Liver (tissue), 2 donors: ENCODE results near the gene SUPT6H.

Experiments used
- YY1 ChIP-seq: IDR thresholded peaks from 2 replicates; pipeline ENCODE4 v1.6.1; 2016; ENCODE audit warnings: antibody characterized with exemption, mild to moderate bottlenecking
- TF ChIP-seq, protein P1 (sequence below): fragments of 150-350 bp; IDR thresholded peaks from 2 replicates; pipeline ENCODE4 v1.5.1; 2017; ENCODE audit warnings: improper control_type of control experiment, low read depth, low read length; ENCODE audit not compliant: missing input control
- TF ChIP-seq, protein P2 (sequence below): IDR thresholded peaks from 2 replicates; pipeline ENCODE4 v1.6.1; 2016; ENCODE audit warnings: antibody characterized with exemption
- TF ChIP-seq, protein P3 (sequence below): IDR thresholded peaks from 2 replicates; pipeline ENCODE4 v1.6.1; 2016; ENCODE audit warnings: antibody characterized with exemption
- TF ChIP-seq, protein P4 (sequence below): IDR thresholded peaks from 2 replicates; pipeline ENCODE4 v1.6.1; 2016; ENCODE audit warnings: antibody characterized with exemption, mild to moderate bottlenecking
- donor health status: healthy.

DNA sequence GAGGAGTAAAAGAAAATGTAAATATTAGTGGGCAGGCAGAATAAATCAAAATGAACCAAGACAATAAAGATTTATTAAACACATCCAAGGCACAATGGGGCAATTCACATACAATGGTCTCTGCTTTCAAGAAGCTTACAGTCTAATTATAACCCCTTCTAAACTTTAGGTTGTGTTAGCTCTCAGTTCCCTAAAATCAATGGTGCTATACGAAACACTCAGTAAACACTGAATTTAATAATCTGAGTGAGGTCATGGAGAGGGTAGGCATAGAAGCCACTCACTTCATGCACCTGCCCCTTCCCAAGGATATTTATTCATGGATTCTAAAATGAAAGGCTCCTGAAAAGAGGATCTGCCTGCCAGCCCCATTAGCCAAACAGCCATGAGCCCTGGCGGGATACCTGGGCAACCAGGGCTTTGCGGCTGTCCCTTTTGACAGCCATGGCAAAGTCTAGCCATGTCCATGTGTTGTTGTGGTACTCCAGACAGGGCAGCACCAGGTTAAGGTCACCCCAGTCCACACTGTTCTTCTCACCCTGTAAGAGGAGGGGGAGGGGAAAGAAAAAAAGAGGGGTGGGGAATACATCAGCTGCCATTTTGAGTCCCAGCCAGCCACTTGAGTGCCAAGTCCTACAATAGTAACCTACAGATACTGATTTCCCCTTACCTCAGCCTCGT, 46.6 kb upstream of the SUPT6H start:
- TF ChIP-seq, protein P1, sequence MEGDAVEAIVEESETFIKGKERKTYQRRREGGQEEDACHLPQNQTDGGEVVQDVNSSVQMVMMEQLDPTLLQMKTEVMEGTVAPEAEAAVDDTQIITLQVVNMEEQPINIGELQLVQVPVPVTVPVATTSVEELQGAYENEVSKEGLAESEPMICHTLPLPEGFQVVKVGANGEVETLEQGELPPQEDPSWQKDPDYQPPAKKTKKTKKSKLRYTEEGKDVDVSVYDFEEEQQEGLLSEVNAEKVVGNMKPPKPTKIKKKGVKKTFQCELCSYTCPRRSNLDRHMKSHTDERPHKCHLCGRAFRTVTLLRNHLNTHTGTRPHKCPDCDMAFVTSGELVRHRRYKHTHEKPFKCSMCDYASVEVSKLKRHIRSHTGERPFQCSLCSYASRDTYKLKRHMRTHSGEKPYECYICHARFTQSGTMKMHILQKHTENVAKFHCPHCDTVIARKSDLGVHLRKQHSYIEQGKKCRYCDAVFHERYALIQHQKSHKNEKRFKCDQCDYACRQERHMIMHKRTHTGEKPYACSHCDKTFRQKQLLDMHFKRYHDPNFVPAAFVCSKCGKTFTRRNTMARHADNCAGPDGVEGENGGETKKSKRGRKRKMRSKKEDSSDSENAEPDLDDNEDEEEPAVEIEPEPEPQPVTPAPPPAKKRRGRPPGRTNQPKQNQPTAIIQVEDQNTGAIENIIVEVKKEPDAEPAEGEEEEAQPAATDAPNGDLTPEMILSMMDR, result no peak
- TF ChIP-seq, protein P2, sequence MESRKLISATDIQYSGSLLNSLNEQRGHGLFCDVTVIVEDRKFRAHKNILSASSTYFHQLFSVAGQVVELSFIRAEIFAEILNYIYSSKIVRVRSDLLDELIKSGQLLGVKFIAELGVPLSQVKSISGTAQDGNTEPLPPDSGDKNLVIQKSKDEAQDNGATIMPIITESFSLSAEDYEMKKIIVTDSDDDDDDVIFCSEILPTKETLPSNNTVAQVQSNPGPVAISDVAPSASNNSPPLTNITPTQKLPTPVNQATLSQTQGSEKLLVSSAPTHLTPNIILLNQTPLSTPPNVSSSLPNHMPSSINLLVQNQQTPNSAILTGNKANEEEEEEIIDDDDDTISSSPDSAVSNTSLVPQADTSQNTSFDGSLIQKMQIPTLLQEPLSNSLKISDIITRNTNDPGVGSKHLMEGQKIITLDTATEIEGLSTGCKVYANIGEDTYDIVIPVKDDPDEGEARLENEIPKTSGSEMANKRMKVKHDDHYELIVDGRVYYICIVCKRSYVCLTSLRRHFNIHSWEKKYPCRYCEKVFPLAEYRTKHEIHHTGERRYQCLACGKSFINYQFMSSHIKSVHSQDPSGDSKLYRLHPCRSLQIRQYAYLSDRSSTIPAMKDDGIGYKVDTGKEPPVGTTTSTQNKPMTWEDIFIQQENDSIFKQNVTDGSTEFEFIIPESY, result no peak
- TF ChIP-seq, protein P3, sequence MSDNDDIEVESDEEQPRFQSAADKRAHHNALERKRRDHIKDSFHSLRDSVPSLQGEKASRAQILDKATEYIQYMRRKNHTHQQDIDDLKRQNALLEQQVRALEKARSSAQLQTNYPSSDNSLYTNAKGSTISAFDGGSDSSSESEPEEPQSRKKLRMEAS, result no peak
- TF ChIP-seq YY1, result no peak
- TF ChIP-seq, protein P4, sequence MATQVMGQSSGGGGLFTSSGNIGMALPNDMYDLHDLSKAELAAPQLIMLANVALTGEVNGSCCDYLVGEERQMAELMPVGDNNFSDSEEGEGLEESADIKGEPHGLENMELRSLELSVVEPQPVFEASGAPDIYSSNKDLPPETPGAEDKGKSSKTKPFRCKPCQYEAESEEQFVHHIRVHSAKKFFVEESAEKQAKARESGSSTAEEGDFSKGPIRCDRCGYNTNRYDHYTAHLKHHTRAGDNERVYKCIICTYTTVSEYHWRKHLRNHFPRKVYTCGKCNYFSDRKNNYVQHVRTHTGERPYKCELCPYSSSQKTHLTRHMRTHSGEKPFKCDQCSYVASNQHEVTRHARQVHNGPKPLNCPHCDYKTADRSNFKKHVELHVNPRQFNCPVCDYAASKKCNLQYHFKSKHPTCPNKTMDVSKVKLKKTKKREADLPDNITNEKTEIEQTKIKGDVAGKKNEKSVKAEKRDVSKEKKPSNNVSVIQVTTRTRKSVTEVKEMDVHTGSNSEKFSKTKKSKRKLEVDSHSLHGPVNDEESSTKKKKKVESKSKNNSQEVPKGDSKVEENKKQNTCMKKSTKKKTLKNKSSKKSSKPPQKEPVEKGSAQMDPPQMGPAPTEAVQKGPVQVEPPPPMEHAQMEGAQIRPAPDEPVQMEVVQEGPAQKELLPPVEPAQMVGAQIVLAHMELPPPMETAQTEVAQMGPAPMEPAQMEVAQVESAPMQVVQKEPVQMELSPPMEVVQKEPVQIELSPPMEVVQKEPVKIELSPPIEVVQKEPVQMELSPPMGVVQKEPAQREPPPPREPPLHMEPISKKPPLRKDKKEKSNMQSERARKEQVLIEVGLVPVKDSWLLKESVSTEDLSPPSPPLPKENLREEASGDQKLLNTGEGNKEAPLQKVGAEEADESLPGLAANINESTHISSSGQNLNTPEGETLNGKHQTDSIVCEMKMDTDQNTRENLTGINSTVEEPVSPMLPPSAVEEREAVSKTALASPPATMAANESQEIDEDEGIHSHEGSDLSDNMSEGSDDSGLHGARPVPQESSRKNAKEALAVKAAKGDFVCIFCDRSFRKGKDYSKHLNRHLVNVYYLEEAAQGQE, result no peak
